PC-9 (cell line): ENCODE measurements around the gene TAF4. TPM values are rescaled to one million over a fixed set of nuclear protein-coding genes. Genes with fewer than 3 reads are reported as not detected.
"Not testable (repeated sequence)": the region's sequence is repeated elsewhere in the genome, so short reads cannot be mapped to it uniquely, and the experiment has no call there.

ENCODE experiments used
- BruUV-seq: library from RNA; stranded (reverse); fragments of 400-500 nt; replicated peaks from 2 replicates; lab custom pipeline; 2021; lab: Mats Ljungman, UMichigan
- CTCF ChIA-PET: fragments of 300-600 bp; sonication (Branson Sonifier 250); formaldehyde crosslinking; loops from one replicate; lab custom pipeline; 2022; ENCODE audit warnings: antibody characterized with exemption; lab: Charles Lee
- POLR2A ChIA-PET: fragments of 300-600 bp; sonication (Branson Sonifier 250); formaldehyde crosslinking; loops from one replicate; lab custom pipeline; 2022; ENCODE audit warnings: antibody characterized with exemption; ENCODE audit not compliant: unreplicated experiment; lab: Charles Lee
- DNase-seq, 2 experiments: peaks; one replicate each; pipeline versions ENCODE4 v3.0.0 to v3.0.0-alpha.2; 2015 to 2022; ENCODE audit warnings: mixed read lengths in 1 of 2
- H2AFZ ChIP-seq: fragments of 200-600 bp; sonication (generic); 2 replicates; pipeline ENCODE4 v1.8.1; 2017; ENCODE audit warnings: antibody characterized with exemption
- H3F3A ChIP-seq: fragments of 200-600 bp; sonication (generic); 2 replicates; pipeline ENCODE4 v1.8.1; 2017; ENCODE audit warnings: antibody characterized with exemption, mild to moderate bottlenecking, low read depth; ENCODE audit not compliant: insufficient read depth
- H3K27ac ChIP-seq: fragments of 200-600 bp; sonication (generic); 2 replicates; pipeline ENCODE4 v1.6.1; 2016; ENCODE audit warnings: mixed run types
- H3K27me3 ChIP-seq: fragments of 200-600 bp; sonication (generic); 2 replicates; pipeline ENCODE4 v1.6.1; 2016; ENCODE audit warnings: low read depth, mixed run types; ENCODE audit not compliant: insufficient read depth
- H3K36me3 ChIP-seq: fragments of 200-600 bp; sonication (generic); 2 replicates; pipeline ENCODE4 v1.6.1; 2016; ENCODE audit warnings: low read depth, mixed run types
- H3K4me1 ChIP-seq: fragments of 200-600 bp; sonication (generic); replicated peaks from 2 replicates; pipeline ENCODE4 v1.6.1; 2016; ENCODE audit warnings: mixed run types; ENCODE audit not compliant: insufficient read depth
- H3K4me2 ChIP-seq: fragments of 200-600 bp; sonication (generic); 2 replicates; pipeline ENCODE4 v1.6.1; 2017; ENCODE audit warnings: mixed run types
- H3K4me3 ChIP-seq: fragments of 200-600 bp; sonication (generic); 2 replicates; pipeline ENCODE4 v1.6.1; 2016; ENCODE audit warnings: mixed run types
- H3K79me2 ChIP-seq: fragments of 200-600 bp; sonication (generic); 2 replicates; pipeline ENCODE4 v1.6.1; 2017; ENCODE audit warnings: low read depth, mixed run types
- H3K9me2 ChIP-seq: fragments of 200-600 bp; sonication (generic); 2 replicates; pipeline ENCODE4 v1.8.1; 2017; ENCODE audit warnings: mild to moderate bottlenecking; ENCODE audit not compliant: insufficient read depth
- H3K9me3 ChIP-seq: fragments of 200-600 bp; sonication (generic); 2 replicates; pipeline ENCODE4 v1.8.1; 2016; ENCODE audit warnings: low read depth; ENCODE audit not compliant: insufficient read depth
- H4K20me1 ChIP-seq: fragments of 200-600 bp; sonication (generic); 2 replicates; pipeline ENCODE4 v1.8.1; 2017; ENCODE audit not compliant: insufficient read depth
- CTCF ChIP-seq: fragments of 200-600 bp; sonication (generic); conservative IDR thresholded peaks from 2 replicates; pipeline ENCODE4 v1.6.1; 2017; ENCODE audit warnings: mixed run types, antibody characterized with exemption, mild to moderate bottlenecking, moderate library complexity
- EZH2 ChIP-seq: fragments of 200-600 bp; sonication (generic); IDR thresholded peaks from 2 replicates; pipeline ENCODE4 v1.8.0; 2017; ENCODE audit warnings: antibody characterized with exemption, low read depth
- intact Hi-C: fragments of 100-400 bp; cut with micrococcal nuclease; formaldehyde crosslinking; loops from one replicate; pipeline ENCODE4 v1.10.0; 2022; ENCODE audit not compliant: unreplicated experiment
- total RNA-seq: library from RNA; stranded (reverse); gene quantifications from 2 replicates; pipeline ENCODE4 v1.2.3, GENCODE V29; 2021

The TAF4 gene
- total RNA-seq, 1 experiment from 2014 or later: 32.5 TPM

- 0 out of 2 replicates have a peak, but pooled peaks cover 9% of the 10 kb centered on the region for H3F3A ChIP-seq
- no peaks in the 10 kb centered on the region for H3K79me2 ChIP-seq
- H4K20me1 ChIP-seq: 0 out of 2 replicates have a peak, but pooled peaks cover 4% of the 10 kb centered on the region
- no peak for TF ChIP-seq CTCF
- TF ChIP-seq EZH2: no peak
- H3K4me3 ChIP-seq: no peak overlapping the region
- H2AFZ ChIP-seq: no peak overlapping the region
- peaks cover 14% of the 10 kb centered on the region; the same call in 1 of the 2 replicates for H3K36me3 ChIP-seq
- no peaks in the 10 kb centered on the region for H3K4me1 ChIP-seq
- no TSS peak for BruUV-seq
- no peaks in the 10 kb centered on the region for H3K9me3 ChIP-seq
- H3K4me2 ChIP-seq: no peak overlapping the region
- DNase-seq: no peak
- ChIA-PET POLR2A (no interaction called here), CTCF (no interaction called here)
- H3K9me2 ChIP-seq: no peaks in the 10 kb centered on the region
- no peaks in the 10 kb centered on the region for H3K27me3 ChIP-seq
- H3K27ac ChIP-seq: no peak overlapping the region
- intact Hi-C loops: no loop called here
Measured at GRCh38 chr20:61988665-61989064, 77.0 kb downstream of the TAF4 start.

DNA sequence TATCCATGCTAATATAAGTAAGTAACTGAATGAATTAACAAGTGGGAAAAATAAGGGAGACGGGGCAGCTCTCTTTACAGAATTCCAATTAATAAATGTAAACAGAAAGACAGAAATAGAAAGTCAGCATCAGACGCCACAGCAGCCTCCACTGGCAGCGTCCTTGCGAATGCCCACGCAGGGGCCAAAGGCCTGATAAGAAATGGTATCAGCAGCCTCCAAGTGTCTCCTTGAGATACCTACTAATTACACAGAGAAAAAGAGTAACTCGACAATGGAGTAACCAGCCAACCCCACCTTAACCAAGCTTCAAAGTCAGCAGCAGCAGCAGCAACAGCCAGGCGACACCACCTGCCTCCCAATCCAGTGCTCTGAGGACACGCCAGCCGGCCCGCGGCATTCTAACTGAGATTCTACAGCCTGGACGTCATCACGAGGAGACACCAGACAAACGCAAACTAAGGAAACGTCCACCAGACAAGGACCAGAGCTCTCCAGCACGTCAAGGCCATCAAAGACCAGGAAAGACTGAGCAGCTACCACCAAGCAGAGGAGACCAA, 78.8 kb downstream of the TAF4 start:
- H3K4me1 ChIP-seq: no peaks in the 10 kb centered on the region
- ChIA-PET POLR2A (no interaction called here), CTCF (no interaction called here)
- 0 out of 2 replicates have a peak, but pooled peaks cover 4% of the 10 kb centered on the region for H4K20me1 ChIP-seq
- BruUV-seq: no TSS peak
- no peak overlapping the region for H3K4me3 ChIP-seq
- no peaks in the 10 kb centered on the region for H3K79me2 ChIP-seq
- no peak for TF ChIP-seq CTCF
- no peak for TF ChIP-seq EZH2
- no peaks in the 10 kb centered on the region for H3K9me2 ChIP-seq
- H3K9me3 ChIP-seq: no peaks in the 10 kb centered on the region
- no peak overlapping the region for H3K27ac ChIP-seq
- no peak overlapping the region for H3K4me2 ChIP-seq
- no peaks in the 10 kb centered on the region for H3K27me3 ChIP-seq
- no peak for DNase-seq
- 0 out of 2 replicates have a peak, but pooled peaks cover 9% of the 10 kb centered on the region for H3F3A ChIP-seq
- peaks cover 6% of the 10 kb centered on the region; the same call in 1 of the 2 replicates for H3K36me3 ChIP-seq
- H2AFZ ChIP-seq: no peak overlapping the region
- intact Hi-C loops: no loop called here

- Histone ChIP-seq H3K27ac (no peak overlapping the region), H3F3A (0 out of 2 replicates have a peak, but pooled peaks cover 9% of the 10 kb centered on the region), H3K27me3 (no peaks in the 10 kb centered on the region), H2AFZ (no peak overlapping the region), H4K20me1 (peaks cover 14% of the 10 kb centered on the region; the same call in 1 of the 2 replicates), H3K4me3 (no peak overlapping the region), H3K36me3 (no peaks in the 10 kb centered on the region), H3K9me2 (no peaks in the 10 kb centered on the region), H3K4me1 (no peaks in the 10 kb centered on the region), H3K4me2 (no peak overlapping the region), H3K9me3 (no peaks in the 10 kb centered on the region), H3K79me2 (no peaks in the 10 kb centered on the region)
- CTCF ChIA-PET: no interaction called here
- no peak for TF ChIP-seq CTCF
- TF ChIP-seq EZH2: no peak
- no peak for DNase-seq
- no TSS peak for BruUV-seq
- POLR2A ChIA-PET: no interaction called here
- intact Hi-C loops: no loop called here
Measured at GRCh38 chr20:61985096-61985495, 80.6 kb downstream of the TAF4 start.

DNA sequence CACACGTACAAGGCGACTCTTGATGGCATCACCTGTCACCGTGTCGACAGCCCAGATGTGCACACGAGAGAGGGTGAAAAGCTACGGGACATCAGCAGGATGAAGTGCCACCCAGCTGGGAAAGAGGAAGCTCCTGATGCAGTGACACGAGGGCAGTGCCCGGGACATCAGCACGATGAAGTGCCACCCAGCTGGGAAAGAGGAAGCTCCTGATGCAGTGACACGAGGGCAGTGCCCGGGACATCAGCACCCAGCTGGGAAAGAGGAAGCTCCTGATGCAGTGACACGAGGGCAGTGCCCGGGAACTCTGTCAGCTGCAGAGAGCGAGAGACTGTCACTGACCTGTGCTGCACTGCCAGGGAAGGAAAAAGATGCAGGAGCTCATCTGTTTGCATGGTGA, 81.2 kb downstream of the TAF4 start:
- BruUV-seq, H3K27ac ChIP-seq, H3K9me3 ChIP-seq, H2AFZ ChIP-seq, DNase-seq, intact Hi-C loops, H3K9me2 ChIP-seq, H3K4me3 ChIP-seq, POLR2A ChIA-PET, H3K36me3 ChIP-seq, H3K4me2 ChIP-seq, H3F3A ChIP-seq, H3K4me1 ChIP-seq, H3K27me3 ChIP-seq, CTCF ChIA-PET, H3K79me2 ChIP-seq: not testable (repeated sequence)
- peaks cover 14% of the 10 kb centered on the region; the same call in 1 of the 2 replicates for H4K20me1 ChIP-seq
